GM18951 (cell line): ENCODE results near the gene IRF7.

Experiments used
- POLR2A ChIP-seq: IDR thresholded peaks from 4 replicates; pipeline ENCODE4 v1.6.1; 2011; ENCODE audit warnings: mild to moderate bottlenecking; ENCODE audit not compliant: insufficient read length, insufficient read depth; ENCODE audit errors: extremely low read depth
- in situ Hi-C: fragments of 300-500 bp; cut with MboI; formaldehyde crosslinking; loops from one replicate; pipeline ENCODE4 v1.12.0; 2022; ENCODE audit warnings: low sequenced_read_pairs, mixed read lengths, inconsistent platforms; ENCODE audit not compliant: unreplicated experiment

IRF7 gene

DNA sequence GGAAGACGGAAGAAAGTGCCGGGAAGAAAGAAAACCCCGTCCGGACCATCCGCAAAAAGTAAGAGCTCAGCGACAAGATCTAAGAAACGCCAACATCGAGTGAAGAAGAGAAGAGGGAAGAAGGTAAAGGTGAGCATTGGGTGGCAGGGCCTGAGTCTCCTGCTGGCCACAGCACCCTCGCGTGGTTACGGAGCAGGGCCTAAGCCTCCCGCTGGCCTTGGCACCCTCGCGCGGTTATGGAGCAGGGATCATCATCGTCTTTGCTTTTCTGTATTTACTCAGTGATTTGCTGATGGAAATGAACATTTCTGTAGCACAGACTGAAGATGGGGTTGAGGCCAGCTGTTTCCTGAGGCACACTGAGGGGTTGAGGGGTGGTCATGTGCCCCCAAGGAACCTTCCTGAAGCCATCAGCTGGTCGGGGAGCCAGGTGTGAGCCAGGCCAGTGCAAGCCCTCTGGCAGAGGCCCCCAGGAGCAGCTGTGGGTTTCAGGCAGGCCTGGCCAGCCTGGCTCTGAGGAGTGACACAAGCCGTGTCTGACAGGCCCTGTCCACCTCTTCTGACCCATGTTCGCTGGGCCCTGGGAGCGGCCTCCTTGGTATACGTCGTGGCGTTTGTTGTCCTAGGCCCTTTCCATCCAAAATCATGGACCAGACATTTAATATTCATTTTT lies 14.0 kb downstream of the IRF7 start:
- in situ Hi-C loops = no loop called here
- no peak for TF ChIP-seq POLR2A

GRCh38 chr11:598005-598680 lies 17.6 kb downstream of the IRF7 start:
- TF ChIP-seq POLR2A = peak; percentile 10

DNA sequence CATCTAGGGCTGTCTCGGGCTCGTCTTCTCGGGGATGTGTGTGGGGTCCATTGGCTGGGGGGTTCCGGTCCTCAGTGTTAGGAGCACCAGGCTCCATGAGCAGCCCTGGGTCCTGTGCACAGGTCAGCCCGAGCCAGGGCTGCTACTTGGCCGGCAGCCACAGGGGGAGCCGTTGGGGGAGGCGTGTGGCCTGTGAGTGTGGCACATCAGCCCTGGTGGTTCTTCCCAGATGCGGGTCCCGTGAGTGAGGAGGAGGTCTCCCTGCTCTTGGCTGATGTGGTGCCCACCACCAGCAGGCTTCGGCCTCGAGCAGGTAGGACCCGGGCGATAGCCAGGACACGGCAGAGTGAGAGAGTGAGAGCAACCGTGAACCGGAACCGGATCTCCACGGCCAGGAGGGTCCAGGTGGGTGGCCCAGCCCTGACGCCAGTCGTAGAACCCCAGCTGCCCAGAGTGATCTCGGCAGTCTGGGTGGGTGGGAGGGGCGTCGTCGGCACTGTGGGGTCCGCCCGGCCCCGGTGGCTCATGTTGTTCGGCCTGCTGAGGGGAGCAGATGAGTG lies 18.5 kb downstream of the IRF7 start:
- in situ Hi-C loops = no loop called here
- no peak for TF ChIP-seq POLR2A

More at GRCh38 chr11:598005-598680, 17.6 kb downstream of the IRF7 start:
- in situ Hi-C loops = no loop called here

DNA sequence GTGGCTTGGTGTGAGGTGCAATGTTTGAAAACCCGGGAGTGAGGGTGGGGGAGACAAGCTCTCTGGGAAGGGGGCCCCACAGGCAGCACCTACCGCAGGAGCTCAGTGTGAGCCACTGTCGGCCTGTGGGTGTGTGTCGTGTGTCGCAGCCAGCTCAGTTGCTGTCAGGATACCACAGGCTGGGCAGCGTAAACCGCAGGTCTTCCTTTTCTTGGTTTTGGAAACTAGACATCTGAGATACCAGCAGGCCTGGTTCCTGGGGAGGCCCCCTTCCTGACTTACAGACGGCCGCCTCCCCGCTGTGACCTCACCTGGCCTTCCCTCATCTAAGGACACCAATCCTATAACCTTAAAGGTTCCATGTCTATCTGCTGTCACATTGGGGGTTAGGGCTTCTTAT lies 19.4 kb downstream of the IRF7 start:
- no peak for TF ChIP-seq POLR2A
- in situ Hi-C loops = no loop called here

DNA sequence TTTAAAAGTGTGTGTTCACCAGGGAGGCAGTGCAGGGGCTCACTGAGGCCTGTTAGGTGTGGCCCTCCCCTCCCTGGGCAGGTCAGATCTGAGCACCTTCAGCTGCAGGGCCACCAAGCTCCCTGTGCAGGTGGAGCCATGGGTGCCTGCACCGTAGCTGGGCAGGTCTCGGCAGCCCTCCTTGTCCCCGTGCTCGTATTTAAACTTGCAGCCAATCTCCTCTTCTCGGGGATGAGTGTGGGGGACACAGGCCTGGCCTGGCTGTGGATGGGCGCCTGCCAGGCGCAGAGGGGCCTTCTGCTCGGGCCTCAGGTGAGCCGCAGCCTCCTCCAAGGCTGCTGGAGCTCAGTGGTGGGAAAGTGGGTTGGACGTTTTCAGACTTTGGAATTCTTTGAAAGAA lies 20.4 kb downstream of the IRF7 start:
- in situ Hi-C loops = no loop called here
- TF ChIP-seq POLR2A = no peak

GRCh38 chr11:593347-593746 lies 22.4 kb downstream of the IRF7 start:
- TF ChIP-seq POLR2A = no peak
- in situ Hi-C loops = no loop called here

- in situ Hi-C loops = no loop called here
- no peak for TF ChIP-seq POLR2A
Measured at GRCh38 chr11:592918-593317, 22.8 kb downstream of the IRF7 start.

DNA sequence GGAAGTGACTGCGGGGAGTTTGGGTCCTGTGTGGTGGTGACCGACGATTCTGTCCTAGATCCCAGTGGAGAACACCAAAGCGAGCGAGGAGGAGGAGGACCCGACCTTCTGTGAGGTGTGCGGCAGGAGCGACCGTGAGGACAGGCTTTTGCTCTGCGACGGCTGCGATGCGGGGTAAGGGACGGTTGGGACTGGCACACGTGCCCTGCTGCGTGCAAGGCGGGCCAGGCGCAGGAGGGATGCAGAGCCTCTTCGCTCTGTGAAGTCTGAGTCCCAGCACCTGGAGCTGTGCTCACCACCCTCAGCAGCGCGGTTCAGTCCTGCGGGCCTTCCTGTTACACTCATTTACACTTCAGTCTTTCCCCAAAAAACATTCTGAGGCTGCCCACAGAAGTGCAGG lies 23.2 kb downstream of the IRF7 start:
- in situ Hi-C loops = no loop called here
- no peak for TF ChIP-seq POLR2A

DNA sequence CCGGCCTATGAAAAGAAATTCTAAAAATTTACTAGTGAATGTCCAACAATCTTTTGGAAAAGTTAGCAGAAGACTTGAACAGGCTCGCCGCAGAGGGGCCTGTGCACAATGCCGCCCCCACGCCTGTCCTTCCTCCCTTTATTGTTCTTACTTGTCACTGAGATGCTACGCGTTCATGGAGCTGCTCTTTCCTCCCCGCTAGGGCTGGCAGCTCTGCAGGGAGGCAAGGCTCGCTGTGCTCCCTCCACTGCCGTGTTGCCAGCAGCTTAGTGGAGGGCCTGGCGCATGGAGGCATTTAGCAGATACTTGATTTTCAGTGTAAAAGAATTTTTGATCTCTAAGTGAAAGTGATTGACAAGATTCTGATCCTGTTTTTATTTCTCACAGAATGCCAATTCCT lies 24.8 kb downstream of the IRF7 start:
- TF ChIP-seq POLR2A = no peak
- in situ Hi-C loops = no loop called here

DNA sequence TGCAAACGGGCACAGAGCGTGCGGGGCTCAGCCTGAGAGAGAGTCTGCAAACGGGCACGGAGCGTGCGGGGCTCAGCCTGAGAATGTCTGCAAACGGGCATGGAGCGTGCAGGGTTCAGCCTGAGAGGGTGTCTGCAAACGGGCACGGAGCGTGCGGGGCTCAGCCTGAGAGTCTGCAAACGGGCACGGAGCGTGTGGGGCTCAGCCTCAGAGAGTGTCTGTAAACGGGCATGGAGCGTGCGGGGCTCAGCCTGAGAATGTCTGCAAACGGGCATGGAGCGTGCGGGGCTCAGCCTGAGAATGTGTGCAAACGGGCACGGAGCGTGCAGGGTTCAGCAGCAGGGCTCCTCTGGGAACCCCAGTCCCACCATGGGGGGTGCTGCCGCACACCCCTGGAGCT lies 26.0 kb downstream of the IRF7 start:
- TF ChIP-seq POLR2A = no peak

GRCh38 chr11:587978-588380 lies 27.8 kb downstream of the IRF7 start:
- in situ Hi-C loops = no loop called here
- TF ChIP-seq POLR2A = no peak

More for the DNA sequence above, 26.0 kb downstream of the IRF7 start:
- in situ Hi-C loops = no loop called here

DNA sequence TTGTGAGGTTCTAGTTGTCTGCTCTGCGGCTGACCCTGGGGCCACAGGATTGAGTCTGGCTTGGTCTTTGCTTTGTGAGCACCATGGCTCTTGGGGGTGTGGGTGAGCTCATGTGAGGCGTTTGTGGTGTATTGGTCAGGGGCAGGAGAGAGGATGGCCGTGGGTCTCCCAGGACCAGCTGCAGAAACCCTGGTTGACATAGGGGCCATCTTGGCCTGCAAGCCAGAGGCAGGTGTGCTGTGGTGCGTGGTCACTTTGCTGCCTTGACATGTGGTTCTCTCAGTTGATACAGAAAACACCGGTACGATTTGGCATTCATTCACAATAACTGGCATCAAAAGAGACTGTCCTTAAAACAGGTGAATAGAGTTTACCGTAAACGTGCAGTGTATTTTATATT lies 28.2 kb downstream of the IRF7 start:
- in situ Hi-C loops = no loop called here
- TF ChIP-seq POLR2A = no peak

GRCh38 chr11:586376-587316 lies 29.1 kb downstream of the IRF7 start:
- TF ChIP-seq POLR2A = no peak
- in situ Hi-C loops = no loop called here

DNA sequence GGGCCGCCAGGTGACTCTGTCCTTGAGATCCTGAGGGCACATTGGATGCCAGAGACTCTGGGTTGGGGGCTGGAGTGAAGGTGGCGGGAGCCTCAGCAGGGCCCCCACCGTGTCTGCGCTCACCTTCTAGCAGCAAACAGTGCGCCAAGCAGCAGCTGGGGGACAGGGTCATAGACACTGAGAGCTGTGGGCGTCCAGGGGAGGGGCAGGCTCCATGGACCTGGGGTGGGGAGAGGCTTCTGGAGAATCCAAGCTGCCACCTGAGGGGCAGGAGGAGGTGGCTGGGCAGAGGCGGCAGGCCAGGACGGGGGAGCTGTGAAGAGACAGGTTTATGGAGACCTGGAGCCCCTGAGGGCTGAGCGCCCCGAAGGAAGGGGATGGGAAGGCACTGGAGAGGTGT lies 31.5 kb downstream of the IRF7 start:
- TF ChIP-seq POLR2A = no peak
- in situ Hi-C loops = no loop called here

DNA sequence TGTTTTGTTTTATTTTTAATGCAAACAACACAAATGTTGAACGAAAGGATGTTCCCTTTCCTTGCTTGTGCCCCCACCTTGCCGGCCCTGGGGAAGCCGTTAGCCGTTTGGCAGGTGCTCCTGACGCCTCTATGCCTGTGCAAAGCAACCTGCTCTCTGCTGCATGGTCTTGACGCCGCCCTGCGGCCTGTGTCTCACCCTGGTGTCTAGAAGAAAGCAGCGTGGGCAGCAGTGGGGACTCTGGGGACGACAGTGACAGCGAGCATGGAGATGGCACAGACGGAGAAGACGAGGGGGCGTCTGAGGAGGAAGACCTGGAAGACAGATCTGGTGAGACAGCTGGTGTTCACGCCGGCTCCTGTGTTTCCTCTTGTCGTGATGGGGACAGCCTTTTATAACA lies 34.0 kb downstream of the IRF7 start:
- in situ Hi-C loops = no loop called here
- TF ChIP-seq POLR2A = no peak
